Choroid plexus epithelial cell (primary cell): ENCODE data around the gene GASK1A.

Experiments used
- DNase-seq: peaks from one replicate; pipeline ENCODE4 v3.0.0-alpha.2; 2010; ENCODE audit warnings: low read depth
- H3K4me3 ChIP-seq: 2 replicates; pipeline ENCODE4 v1.5.1; 2011; ENCODE audit warnings: low read depth, mild to moderate bottlenecking, control low read depth, low read length, moderate library complexity
- TF ChIP-seq, protein P1 (sequence below): conservative IDR thresholded peaks from 2 replicates; pipeline ENCODE4 v1.5.1; 2011; ENCODE audit warnings: low read depth, mild to moderate bottlenecking, control low read depth, inconsistent platforms, low read length, moderate library complexity

The GASK1A gene

GRCh38 chr3:42980909-42981308, 1.8 kb downstream of the GASK1A start:
- DNase-seq = no peak

DNA sequence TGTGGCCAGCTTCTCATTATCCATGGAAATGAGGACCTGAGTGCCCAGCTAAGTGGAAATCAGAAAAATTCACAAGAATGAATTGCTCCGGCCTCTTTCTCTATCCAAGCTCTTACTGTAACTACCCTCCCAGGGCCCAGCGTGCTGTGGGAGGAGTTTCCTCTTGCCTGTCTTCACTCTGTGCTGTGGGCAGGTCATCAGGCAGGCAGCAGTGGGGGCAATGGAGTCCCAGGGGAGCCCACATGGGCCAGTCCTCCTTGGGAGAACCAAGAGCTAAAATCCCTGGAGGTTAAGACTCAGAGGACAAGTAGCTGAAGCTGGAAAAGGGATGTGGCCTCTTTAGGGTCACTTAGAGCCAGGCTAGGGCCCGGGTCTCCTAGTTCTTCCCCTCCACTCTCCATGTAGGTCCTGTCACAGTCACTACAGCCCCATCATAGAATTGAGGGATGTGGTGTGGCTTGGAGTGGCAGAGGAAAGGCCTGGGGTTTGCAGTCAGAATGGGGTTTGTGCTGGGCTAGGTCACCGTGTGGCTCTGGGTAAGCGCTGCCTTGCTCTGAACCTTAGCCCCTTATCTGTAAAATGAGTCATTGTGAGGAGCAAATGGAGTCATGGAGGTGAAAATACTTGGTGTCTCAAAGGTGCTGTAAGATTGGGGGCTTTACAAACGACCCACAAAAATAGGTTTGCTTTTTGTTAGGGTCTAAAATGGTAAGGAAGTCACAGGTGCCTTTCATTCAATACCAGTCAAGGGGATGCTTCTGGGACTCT, 3.7 kb downstream of the GASK1A start:
- no peak for DNase-seq
- H3K4me3 ChIP-seq = no peak overlapping the region
- TF ChIP-seq, protein P1, sequence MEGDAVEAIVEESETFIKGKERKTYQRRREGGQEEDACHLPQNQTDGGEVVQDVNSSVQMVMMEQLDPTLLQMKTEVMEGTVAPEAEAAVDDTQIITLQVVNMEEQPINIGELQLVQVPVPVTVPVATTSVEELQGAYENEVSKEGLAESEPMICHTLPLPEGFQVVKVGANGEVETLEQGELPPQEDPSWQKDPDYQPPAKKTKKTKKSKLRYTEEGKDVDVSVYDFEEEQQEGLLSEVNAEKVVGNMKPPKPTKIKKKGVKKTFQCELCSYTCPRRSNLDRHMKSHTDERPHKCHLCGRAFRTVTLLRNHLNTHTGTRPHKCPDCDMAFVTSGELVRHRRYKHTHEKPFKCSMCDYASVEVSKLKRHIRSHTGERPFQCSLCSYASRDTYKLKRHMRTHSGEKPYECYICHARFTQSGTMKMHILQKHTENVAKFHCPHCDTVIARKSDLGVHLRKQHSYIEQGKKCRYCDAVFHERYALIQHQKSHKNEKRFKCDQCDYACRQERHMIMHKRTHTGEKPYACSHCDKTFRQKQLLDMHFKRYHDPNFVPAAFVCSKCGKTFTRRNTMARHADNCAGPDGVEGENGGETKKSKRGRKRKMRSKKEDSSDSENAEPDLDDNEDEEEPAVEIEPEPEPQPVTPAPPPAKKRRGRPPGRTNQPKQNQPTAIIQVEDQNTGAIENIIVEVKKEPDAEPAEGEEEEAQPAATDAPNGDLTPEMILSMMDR = no peak

More at GRCh38 chr3:42980909-42981308, 1.8 kb downstream of the GASK1A start:
- TF ChIP-seq, protein P1 = no peak
- no peak overlapping the region for H3K4me3 ChIP-seq

- H3K4me3 ChIP-seq = no peak overlapping the region
- TF ChIP-seq, protein P1 = no peak
- no peak for DNase-seq
Measured at GRCh38 chr3:42983927-42984326, 4.8 kb downstream of the GASK1A start.

DNA sequence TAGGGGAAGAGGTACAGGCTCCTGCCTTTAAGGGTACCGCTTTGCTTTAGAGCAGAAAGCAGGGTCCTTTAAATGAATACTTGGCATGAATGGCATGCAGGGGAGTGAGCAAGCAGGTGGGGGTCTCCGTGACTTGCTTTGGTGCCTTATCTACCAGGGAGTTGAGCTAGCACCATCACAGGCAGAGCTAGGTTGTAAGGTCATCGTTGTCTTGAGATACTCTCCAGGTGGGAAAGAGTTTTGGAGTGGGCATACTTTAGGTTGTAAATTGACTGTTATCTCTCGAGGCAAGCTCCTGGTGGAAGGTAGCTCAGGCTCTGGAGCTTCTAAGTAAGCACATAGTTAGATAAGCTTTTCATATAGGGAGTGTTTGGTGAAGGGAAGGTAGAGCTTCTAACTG, 5.6 kb downstream of the GASK1A start:
- TF ChIP-seq, protein P1 = no peak
- no peak for DNase-seq
- H3K4me3 ChIP-seq = no peak overlapping the region

- no peak overlapping the region for H3K4me3 ChIP-seq
- TF ChIP-seq, protein P1 = no peak
- DNase-seq = no peak
Measured at GRCh38 chr3:42988097-42988496, 9.0 kb downstream of the GASK1A start.

- DNase-seq = no peak
- H3K4me3 ChIP-seq = no peak overlapping the region
- TF ChIP-seq, protein P1 = no peak
Measured at GRCh38 chr3:42988566-42988965, 9.5 kb downstream of the GASK1A start.
